ENCODE results near the gene SPEM2. TPM values are rescaled to one million over a fixed set of nuclear protein-coding genes. Genes with fewer than 3 reads are reported as not detected.

Gene SPEM2
- total and polyA plus RNA-seq, 2 experiments from 2014 or later = not detected

- TF ChIP-seq, protein P1, sequence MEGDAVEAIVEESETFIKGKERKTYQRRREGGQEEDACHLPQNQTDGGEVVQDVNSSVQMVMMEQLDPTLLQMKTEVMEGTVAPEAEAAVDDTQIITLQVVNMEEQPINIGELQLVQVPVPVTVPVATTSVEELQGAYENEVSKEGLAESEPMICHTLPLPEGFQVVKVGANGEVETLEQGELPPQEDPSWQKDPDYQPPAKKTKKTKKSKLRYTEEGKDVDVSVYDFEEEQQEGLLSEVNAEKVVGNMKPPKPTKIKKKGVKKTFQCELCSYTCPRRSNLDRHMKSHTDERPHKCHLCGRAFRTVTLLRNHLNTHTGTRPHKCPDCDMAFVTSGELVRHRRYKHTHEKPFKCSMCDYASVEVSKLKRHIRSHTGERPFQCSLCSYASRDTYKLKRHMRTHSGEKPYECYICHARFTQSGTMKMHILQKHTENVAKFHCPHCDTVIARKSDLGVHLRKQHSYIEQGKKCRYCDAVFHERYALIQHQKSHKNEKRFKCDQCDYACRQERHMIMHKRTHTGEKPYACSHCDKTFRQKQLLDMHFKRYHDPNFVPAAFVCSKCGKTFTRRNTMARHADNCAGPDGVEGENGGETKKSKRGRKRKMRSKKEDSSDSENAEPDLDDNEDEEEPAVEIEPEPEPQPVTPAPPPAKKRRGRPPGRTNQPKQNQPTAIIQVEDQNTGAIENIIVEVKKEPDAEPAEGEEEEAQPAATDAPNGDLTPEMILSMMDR (IDR thresholded peaks at IDR 0.05; ENCODE audit: poor library complexity) = no peak
- TF ChIP-seq EZH2 (IDR thresholded peaks at IDR 0.05; ENCODE audit: borderline replicate concordance) = no peak
- no peak for TF ChIP-seq EZH2phosphoT487 (IDR thresholded peaks at IDR 0.05; ENCODE audit: low read depth, severe bottlenecking, unreplicated experiment)
- WGBS (ENCODE audit: low lambda C conversion rate, missing lambda C conversion rate) = 1% methylated on average over 38 of the region's 49 CpGs
Observed at GRCh38 chr17:7403977-7404736, 21.3 kb upstream of the SPEM2 start, which contains the start of gene TMEM256. Gene TMEM256, minus strand, starts transcription at chr17:7404097. Its CDS starts 13 bp downstream, at chr17:7404084.

DNA sequence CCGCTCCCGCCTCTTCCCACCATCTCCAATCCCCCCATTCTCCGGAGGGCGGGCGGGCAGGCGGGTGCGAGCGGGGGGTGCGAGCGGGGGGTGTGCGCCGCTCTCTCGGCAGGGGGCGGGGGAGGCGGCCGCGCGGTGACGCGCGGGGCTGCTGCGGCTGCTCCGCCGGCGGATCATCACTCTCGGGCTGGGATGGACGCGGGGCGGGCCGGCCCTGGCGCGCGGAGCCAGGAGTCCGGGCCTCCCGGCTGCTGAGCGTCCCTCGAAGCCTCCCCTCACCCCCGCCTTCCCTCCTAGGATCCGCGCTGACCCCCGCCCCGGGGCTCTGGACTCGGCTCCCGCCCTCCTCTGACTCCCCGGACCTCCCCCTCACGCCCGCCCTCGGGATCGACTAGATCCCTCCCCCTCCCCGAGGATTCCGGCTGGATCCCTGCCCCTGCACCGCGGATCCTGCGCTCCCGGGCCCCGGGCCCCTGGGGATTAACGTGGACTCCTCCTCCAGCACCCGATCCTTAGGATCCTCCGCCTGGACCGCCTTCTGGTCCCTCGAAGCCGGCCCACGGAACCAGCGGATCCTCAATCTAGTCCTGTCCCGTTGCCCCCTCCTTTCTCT is 20.6 kb upstream of the SPEM2 start:
- H2AFZ ChIP-seq = peak overlapping the region; percentile 23
- H3K9me2 ChIP-seq (replicated peaks; ENCODE audit: insufficient read depth) = no peaks in the 10 kb centered on the region
- whole genome bisulfite sequencing (ENCODE audit: low lambda C conversion rate, missing lambda C conversion rate) = 2% methylated on average over 16 of the region's 65 CpGs
- no peaks in the 10 kb centered on the region for H3K36me3 ChIP-seq (replicated peaks; ENCODE audit: insufficient read depth, low read depth)
- no peak for DNase-seq (ENCODE audit: low spot score)
- no peaks in the 10 kb centered on the region for H4K20me1 ChIP-seq (ENCODE audit: insufficient read depth, poor library complexity, severe bottlenecking)
- peaks cover 19% of the 10 kb centered on the region for H3K79me2 ChIP-seq
- peak overlapping the region; percentile 63 for H3K27ac ChIP-seq
- no peaks in the 10 kb centered on the region for H3K27me3 ChIP-seq
- no peak for TF ChIP-seq EZH2phosphoT487 (IDR thresholded peaks at IDR 0.05; ENCODE audit: low read depth, severe bottlenecking, unreplicated experiment)
- TF ChIP-seq, protein P1 (IDR thresholded peaks at IDR 0.05; ENCODE audit: poor library complexity) = no peak
- TF ChIP-seq EZH2 (IDR thresholded peaks at IDR 0.05; ENCODE audit: borderline replicate concordance) = no peak
- peak overlapping the region; percentile 50 for H3K4me3 ChIP-seq
- H3K9me3 ChIP-seq (ENCODE audit: low read depth) = no peaks in the 10 kb centered on the region
- peak overlapping the region; percentile 97 for H3K4me2 ChIP-seq
- H3K4me1 ChIP-seq (ENCODE audit: insufficient read depth) = peaks cover 9% of the 10 kb centered on the region

More at GRCh38 chr17:7403977-7404736, 21.3 kb upstream of the SPEM2 start, which contains the start of gene TMEM256:
- DNase-seq (ENCODE audit: low spot score) = peak; percentile 99
- Histone ChIP-seq H3K9me3 (ENCODE audit: low read depth) (no peaks in the 10 kb centered on the region), H3K4me2 (peak within 1 kb of the TSS; percentile 97), H3K9me2 (replicated peaks; ENCODE audit: insufficient read depth) (no peaks in the 10 kb centered on the region), H3K27ac (peak within 1 kb of the TSS; percentile 92), H4K20me1 (ENCODE audit: insufficient read depth, poor library complexity, severe bottlenecking) (no peaks in the 10 kb centered on the region), H3K27me3 (no peaks in the 10 kb centered on the region), H2AFZ (peak within 1 kb of the TSS; percentile 23), H3K4me1 (ENCODE audit: insufficient read depth) (peaks cover 9% of the 10 kb centered on the region), H3K36me3 (replicated peaks; ENCODE audit: insufficient read depth, low read depth) (no peaks in the 10 kb centered on the region), H3K79me2 (peaks cover 19% of the 10 kb centered on the region), H3K4me3 (peak within 1 kb of the TSS; percentile 50)

- H3K27ac ChIP-seq = peak overlapping the region; percentile 63
- peak overlapping the region; percentile 97 for H3K4me2 ChIP-seq
- H3K9me2 ChIP-seq (replicated peaks; ENCODE audit: insufficient read depth) = no peaks in the 10 kb centered on the region
- H2AFZ ChIP-seq = peak overlapping the region; percentile 23
- no peaks in the 10 kb centered on the region for H3K9me3 ChIP-seq (ENCODE audit: low read depth)
- H3K4me1 ChIP-seq (ENCODE audit: insufficient read depth) = peaks cover 9% of the 10 kb centered on the region
- no peak for TF ChIP-seq EZH2phosphoT487 (IDR thresholded peaks at IDR 0.05; ENCODE audit: low read depth, severe bottlenecking, unreplicated experiment)
- TF ChIP-seq, protein P1 (IDR thresholded peaks at IDR 0.05; ENCODE audit: poor library complexity) = no peak
- TF ChIP-seq EZH2 (IDR thresholded peaks at IDR 0.05; ENCODE audit: borderline replicate concordance) = no peak
- H3K27me3 ChIP-seq = no peaks in the 10 kb centered on the region
- H3K79me2 ChIP-seq = peaks cover 19% of the 10 kb centered on the region
- H3K4me3 ChIP-seq = peak overlapping the region; percentile 50
- DNase-seq (ENCODE audit: low spot score) = peak; percentile 40
- 17% methylated on average over 9 of the region's 38 CpGs for WGBS (ENCODE audit: low lambda C conversion rate, missing lambda C conversion rate)
- no peaks in the 10 kb centered on the region for H4K20me1 ChIP-seq (ENCODE audit: insufficient read depth, poor library complexity, severe bottlenecking)
- H3K36me3 ChIP-seq (replicated peaks; ENCODE audit: insufficient read depth, low read depth) = no peaks in the 10 kb centered on the region
Observed at GRCh38 chr17:7405350-7406234, 19.8 kb upstream of the SPEM2 start.
